Measurements from ENCODE around the gene FBP1.

DNA sequence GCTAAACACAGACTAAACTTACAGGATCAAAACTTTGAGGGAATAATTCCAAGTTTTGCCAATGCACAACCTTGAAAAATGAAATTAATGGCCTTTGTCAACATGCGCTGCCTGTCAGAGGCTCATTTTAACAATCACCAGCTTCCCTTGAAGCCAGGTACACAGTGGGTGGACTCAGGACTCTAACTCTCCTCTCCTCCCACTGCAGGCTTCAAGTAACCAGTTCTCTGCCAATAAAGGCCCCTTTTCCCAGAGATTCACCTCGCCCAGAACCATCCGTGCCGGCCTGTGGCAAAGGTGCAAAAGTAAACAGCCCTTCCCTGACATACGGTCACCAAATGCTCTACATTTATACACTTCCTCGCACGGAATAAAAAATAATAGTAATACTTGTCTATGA is 27.2 kb downstream of the FBP1 start:
- TF ChIP-seq POLR2AphosphoS5 (IDR thresholded peaks at IDR 0.05) (peak in 1 of 3 donors; percentile 18), POLR2A (IDR thresholded peaks at IDR 0.05) (no peak), EP300 (IDR thresholded peaks at IDR 0.05; ENCODE audit: low read depth) (no peak), CTCF (IDR thresholded peaks at IDR 0.05) (no peak)
